GM21576 (cell line): ENCODE results near the gene TPST1.
"Not testable (repeated sequence)": the region's sequence is repeated elsewhere in the genome, so short reads cannot be mapped to it uniquely, and the experiment has no call there.

ENCODE experiments used
- ATAC-seq: cut with Tn5 transposase; IDR thresholded peaks from one replicate; pipeline ENCODE4 v1.9.1; 2021; ENCODE audit warnings: mild to moderate bottlenecking, moderate library complexity; ENCODE audit not compliant: unreplicated experiment

The TPST1 gene

DNA sequence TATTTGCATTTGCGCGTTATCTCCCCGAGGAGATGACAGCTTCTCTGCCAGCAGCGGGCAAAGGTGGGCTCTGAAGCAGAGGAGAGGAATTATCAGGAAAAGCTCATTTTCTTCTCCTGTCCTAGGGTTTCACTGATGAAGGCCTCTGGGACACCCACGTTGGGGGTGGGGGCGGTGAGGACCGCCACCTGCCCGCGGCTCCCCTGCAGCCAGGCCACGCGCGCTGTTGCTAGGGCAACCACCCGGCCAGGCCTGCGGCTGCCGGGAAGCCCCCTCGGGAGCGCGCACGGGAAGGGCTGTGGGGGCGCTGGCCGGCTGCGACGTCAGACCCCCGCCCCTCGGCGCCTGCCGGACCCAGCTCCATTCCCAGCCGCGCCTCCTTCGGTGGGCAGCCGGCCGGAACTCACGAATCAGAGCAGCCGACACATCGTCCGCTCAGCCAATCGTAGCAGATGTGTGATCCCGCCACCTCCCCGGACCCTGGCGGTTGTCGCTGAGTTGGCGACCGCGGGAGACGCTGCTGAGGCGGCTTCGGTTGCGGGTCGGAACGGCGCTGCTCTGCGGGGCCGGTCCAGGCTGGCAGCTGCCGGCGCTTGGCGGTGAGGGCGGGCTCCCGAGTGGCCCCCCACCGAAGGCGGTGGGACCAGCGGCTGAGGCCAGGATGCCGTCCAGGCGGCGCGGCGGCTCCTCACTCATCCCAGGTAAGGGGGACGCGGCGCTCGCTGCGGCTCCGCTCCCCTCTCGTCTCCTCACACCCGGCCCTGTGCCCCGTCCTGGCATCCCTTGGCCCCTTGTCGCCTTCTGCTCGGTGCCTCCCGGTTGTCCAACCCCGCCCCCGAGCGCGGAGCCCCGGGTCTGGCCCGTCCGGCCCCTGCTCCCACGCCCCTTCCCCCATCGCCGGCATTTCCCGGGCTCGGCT, at the start of gene TPST1:
Gene TPST1, plus strand, starts transcription at position 513 of the 919 bp plus-strand sequence. CDS start 35,092 bp downstream, outside the sequence.
- peak; percentile 96 for ATAC-seq

DNA sequence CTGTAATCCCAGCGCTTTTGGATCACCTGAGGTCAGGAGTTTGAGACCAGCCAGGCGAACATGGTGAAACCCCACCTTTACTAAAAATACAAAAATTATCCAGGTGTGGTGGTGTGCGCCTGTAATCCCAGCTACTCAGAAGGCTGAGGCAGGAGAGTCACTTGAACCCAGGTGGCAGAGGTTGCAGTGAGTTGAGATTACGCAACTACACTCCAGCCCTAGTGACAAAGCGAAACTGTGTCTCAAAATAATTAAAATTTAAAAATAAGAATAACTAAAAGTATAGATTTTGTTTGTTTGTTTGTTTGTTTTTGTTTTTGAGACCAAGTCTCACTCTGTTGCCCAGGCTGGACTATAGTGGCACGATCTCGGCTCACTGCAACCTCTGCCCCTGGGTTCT, 49.1 kb upstream of the TPST1 start:
- not testable (repeated sequence) for ATAC-seq

DNA sequence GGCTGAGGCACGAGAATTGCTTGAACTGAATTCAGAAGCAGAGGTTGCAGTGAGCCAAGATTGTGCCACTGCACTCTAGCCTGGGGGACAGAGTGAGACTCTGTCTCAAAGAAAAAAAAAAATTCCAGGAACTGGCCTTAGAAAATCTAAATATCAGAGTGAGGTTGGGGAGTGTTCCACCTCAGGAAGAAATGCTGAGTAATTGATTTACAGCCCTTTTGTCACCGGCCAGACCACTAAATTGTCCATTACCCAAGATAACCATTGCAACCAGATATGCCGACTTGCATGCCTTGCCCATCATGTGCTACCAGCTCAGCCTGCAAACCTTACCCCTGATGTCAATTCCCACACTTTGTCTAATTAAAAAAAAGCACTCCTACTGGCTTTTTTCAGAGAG, 48.1 kb upstream of the TPST1 start:
- no peak for ATAC-seq

DNA sequence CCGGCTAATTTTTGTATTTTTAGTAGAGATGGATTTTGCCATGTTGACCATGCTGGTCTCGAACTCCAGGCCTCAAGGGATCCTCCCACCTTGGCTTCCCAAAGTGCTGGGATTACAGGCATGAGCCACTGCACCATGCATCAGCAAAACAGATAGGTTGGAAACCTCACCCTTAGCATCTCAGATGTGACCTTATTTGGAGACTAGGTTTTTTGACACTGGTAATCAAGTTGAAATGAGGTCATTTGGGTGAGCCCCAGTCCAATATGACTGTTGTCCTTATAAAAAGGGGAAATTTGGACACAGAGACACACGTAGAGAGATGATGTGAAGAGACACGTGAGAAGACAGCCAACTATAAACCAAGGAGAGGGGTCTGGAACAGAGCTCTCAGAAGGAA, 42.5 kb upstream of the TPST1 start:
- no peak for ATAC-seq

DNA sequence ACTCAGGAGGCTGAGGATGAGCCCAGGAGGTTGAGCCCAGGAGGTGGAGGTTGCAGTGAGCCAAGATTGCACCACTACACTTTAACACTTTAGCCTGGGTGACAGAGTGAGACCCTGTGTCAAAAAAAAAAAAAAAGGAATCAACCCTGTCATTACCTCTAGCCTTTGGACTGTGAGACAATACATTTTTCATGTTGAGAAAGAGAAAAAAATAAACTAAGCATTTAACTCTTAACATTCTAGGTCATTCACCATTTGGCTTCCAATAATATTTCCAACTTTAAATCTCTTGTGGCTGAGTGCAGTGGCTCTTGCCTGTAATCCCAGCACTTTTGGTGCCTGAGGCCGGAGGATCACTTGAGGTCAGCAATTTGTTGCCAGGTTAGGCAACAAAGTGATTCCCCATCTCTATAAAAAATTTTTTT, 41.9 kb upstream of the TPST1 start:
- no peak for ATAC-seq

DNA sequence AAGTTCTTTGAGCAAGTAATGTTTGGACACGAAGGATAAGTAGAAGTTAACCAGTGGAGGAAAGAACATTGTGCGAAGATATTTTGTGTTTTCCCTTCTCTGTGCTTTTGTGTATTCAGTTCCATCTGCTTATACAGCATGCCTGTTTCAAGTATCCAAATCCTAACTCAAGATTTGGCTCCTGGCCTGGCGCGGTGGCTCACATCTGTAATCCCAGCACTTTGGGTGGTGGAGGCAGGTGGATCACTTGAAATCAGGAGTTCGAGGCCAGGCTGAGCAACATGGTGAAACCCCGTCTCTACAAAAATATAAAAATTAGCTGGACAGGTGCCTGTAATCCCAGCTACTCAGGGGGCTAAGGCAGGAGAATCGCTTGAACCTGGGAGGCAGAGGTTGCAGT, 40.8 kb upstream of the TPST1 start:
- no peak for ATAC-seq

DNA sequence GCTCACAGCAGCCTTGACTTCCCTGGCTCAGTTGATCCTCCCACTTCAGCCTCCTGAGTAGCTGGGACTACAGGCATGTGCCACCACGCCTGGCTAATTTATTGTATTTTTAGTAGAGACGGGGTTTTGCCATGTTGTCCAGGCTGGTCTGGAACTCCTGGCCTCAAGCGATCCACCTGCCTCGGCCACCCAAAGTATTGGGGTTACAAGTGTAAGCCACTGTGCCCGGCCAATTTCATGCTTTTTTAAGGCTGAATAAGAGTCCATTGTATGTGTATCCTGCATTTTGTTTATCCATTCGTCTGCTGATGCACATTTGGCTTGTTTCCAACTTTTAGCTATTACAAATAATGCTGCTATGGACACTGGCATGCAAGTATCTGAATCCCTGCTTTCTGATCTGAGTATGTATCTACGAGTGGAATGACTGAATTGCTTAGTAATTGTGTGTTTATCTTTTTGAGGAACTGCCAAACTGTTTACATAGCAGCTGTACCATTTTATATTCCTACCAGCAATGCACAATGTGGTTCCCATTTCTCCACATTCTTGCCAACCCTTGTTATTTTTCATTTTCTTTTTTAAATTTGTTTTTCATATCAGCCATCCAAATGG, 37.3 kb upstream of the TPST1 start:
- no peak for ATAC-seq

DNA sequence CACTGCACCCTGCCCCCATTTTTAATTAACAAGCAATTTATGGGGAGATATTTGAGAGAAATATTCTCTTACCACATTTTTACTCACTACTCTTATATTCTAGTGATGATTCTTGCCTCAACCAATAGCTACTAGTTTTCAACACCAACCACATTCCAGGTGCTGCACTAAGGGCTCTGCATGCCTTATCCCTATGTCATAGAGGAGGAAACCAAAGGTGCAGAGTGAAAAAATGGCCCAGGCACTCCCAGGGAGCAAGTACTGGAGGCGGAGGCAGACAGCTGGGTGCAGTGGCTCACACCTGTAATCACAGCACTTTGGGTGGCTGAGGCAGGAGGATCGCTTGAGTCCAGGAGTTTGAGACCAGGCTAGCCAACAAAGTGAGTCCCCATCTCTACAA, 35.5 kb upstream of the TPST1 start:
- no peak for ATAC-seq

DNA sequence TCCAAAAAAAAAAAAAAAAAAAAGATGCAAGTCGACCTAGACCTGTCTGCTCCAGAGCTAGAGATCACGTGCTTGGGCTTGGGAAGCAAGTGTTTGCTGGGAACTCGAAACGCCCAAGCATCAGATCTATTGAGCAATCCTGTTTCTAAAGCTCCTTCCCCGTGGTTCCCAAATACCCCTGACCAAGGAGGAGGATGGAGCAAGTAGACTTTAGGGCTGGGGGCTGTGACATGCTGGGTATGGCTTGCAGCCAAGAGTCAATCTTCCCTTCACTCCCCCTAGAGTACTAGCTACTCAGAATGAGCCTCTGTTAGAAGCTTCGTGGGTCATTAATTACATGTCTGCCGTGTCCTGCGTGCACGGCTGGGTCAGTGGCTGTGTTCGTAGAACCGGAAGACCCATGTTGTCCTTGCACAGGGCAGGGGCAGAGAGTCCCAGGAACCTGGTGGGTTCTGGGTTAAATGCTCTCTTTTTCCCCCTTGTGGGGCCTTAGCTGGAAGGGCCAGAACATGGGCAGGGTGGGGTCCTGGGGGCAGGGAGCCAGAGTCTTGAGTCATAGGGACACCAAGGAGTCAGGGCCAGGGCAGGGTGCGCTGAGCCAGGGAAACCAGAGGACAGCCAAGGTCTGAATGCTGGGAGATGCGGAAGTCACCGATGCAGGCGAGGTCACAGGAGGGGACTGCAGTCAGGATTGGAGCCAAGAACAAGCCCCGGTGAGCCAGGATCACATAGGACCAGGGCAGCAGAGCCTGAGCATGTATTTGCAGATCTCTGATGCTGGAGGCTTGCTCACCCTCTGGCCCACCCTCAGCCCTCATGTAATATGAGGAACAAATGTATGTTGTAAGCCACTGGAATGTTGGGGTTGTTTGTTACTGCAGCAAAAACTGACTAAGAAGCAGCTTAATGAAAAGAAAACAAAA, 34.6 kb upstream of the TPST1 start:
- ATAC-seq: no peak

DNA sequence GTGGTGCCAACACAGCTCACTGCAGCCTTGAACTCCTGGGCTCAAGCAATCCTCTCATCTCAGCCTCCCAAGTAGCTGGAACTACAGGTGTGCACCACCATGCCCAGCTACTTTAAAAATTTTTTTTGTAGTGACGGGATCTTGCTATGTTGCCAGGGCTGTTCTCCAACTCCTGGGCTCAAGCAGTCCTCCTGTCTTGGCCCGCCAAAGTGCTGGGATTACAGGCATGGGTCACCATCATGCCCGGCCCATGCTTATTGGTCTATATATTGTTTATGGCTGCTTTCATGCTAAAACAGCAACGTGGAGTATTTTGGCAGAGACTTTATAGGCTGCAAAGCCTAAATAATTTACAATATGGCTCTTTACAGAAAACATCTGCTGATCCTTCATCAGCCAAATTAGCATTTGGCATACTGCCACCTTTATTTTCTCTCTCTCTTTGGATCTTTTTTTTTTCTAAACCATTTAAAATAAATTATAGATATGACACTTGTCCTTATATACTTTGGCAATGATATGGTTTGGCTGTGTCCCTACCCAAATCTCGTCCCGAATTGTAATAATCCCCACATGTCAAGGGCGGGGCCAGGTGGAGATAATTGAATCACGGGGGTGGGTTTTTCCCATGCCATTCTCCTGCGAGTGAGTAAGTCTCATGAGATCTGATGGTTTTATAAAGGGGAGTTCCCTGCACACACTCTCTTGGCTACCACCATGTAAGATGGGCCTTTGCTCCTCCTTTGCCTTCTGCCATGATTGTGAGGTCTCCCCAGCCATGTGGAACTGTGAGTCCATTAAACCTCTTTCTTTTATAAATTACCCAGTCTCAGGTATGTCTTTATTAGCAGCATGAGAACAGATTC, 32.4 kb upstream of the TPST1 start:
- ATAC-seq: not testable (repeated sequence)

DNA sequence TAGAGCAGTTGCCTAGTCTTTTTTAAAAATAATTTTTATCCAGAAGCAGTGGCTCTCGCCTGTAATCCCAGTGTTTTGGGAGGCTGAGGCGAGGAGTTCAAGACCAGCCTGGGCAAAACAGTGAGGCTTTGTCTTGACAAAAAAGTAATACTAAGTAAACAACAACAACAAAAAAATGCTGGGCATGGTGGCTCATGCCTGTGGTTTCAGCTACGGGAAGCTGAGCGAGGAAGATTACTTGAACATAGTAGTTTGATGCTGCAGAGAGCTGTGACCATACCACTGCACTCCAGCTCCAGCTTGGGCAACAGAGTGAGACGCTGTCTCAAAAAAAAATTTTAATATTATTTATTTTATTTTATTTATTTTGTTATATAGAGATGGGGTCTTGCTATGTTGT, 31.3 kb upstream of the TPST1 start:
- ATAC-seq: no peak

DNA sequence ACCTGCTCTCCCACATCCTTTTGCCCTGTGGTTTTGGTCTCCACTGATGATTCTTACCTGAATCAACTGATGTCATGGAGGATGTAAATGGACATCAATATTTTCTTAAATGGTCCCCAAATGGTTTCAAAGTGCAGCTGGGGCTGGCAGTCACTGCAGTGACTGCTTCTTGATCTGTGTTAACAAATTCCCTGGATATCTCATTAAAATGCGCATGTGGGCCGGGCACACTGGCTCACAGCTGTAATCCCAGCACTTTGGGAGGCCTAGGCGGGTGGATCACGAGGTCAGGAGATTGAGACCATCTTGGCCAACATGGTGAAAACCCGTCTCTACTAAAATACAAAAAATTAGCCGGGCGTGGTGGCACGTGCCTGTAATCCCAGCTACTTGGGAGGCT, 30.1 kb upstream of the TPST1 start:
- ATAC-seq: not testable (repeated sequence)

DNA sequence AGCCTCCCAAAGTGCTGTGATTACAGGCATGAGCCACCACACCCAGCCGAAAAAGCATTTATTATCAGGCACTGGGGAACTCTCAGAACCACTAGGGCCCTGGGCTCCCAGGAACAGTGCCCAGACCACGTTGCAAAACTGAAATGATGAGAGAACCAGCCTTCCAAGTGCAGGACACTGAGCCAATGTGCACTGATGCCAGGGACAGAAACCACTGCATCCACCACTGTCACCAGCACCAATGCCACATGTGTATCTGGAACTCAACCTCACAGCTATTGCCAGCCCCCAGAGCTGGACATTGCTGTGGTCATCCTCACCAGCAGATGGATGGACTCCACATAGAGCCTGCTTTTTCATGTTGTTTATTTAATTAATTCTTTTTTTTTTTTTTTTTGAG, 28.2 kb upstream of the TPST1 start:
- ATAC-seq: no peak

DNA sequence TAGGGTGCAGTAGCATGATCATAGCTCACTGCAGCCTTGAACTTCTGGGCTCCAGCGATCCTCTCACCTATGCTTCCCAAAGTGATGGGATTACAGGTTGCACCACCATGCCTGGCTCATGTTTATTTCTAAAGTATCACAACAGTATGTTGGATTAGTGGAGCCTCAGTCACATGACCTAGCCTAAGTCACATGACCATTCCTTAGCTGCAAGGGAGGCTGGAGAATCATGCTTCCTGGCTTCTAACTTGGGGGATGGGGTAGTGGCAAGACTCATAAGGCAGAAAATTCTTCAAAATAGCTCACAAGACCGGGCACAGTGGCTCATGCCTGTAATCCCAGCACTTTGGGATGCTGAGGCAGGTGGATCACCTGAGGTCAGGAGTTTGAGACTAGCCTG, 26.9 kb upstream of the TPST1 start:
- no peak for ATAC-seq

DNA sequence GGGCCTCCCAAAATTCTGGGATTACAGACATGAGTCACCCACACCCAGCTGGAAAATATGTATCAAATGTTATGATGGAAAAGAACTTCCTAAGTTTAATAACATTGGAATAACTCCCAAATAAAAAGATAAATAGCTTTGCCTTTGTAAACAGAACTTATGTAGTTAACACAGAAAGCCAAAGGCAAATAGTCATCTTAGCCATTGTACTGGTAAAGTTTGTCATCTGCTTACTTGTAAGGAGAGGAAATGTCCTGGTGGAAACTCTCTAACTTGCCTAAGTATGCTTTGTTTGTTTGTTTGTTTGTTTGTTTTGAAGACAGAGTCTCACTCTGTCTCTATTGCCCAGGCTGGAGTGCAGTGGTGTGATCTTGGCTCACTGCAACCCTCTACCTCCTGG, 23.8 kb upstream of the TPST1 start:
- ATAC-seq: no peak

DNA sequence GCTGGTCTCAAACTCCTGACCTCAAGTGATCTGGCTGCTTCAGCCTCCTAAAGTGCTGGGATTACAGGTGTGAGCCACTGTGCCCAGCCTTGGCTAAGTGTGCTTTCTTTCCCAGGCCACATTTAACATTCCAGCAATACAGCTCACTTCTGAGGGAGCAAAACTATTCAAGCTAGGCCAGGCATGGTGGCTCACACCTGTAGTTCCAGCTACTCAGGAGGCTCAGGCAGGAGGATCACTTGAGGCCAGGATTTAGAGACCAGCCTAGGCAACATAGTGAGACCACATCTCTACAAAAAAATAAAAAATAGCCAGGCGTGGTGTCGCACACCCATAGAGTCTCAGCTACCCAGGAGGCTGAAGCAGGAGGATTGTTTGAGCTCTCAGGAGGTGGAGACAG, 23.3 kb upstream of the TPST1 start:
- no peak for ATAC-seq

DNA sequence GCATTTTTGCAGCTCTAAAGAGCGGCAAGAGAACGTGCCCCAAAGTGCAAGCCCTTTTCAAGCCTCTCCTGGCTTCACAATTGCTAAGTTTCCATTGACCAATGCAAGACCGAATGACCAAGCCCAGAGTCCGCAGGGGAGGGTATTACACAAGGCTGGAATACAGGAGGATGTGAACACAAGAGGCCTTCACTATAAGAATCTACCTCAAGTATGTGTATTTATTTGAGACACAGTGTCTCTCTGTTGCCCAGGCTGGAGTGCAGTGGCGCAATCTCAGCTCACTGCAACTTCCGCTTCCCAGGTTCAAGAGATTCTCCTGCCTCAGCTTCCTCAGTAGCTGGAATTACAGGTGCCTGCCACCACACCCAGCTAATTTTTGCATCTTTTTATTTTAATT, 22.2 kb upstream of the TPST1 start:
- ATAC-seq: no peak

DNA sequence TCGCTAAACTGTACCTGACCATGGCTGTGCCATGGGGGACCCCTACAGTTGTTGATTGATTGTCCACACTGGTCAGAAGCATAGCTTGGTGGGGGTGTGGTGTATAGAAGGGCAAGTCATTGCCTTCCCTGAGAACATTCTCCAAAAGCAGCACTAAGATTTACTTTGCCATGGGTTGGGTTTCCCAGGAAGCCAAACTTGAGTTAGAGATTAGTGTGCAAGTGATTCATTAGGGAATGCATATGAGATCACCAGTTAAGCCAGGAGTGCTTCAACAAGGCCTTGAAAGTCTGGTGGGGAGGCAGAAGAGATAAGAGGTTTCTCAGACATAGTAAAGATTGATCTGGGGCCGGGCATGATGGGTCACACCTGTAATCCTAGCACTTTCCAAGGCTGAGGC, 21.4 kb upstream of the TPST1 start:
- ATAC-seq: no peak

DNA sequence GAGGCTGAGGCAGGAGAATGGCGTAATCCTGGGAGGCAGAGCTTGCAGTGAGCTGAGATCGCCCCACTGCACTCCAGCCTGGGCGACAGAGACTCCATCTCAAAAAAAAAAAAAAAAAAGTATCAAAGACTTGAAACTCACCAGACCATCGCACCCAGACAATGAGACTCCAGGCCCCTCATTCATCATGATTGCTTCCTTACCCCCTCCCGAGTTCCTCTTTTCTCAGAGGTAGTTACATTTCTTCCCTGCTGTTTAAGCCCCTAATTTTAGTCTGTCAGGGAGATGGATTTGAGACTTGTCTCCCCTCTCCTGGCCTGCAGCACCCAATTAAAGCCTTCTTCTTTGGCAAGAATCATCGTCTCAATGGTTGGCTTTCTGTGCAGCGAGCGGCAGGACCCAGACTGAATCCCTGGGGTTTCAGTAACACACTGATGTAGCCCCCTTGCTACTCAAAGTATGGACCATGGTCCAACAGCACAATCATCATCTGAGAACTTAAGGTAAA, 19.4 kb upstream of the TPST1 start:
- no peak for ATAC-seq

DNA sequence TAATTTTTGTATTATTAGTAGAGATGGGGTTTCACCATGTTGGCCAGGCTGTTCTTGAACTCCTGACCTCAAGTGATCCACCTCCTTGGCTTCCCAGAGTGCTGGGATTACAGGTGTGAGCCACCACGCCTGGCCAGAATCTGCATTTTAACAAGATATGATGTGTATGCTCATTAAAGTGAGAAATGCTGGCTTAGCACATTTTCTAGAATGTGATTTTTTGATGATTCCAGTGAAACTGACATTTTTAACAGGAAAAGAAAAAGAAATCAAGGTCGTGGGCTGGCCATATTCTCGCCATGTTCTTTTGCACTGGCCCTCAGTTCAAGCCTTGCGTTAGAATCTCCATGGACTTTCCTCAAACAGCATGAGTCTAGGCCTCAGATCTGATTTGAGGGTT, 18.1 kb upstream of the TPST1 start:
- no peak for ATAC-seq
